HepG2 (cell line): ENCODE results near the gene CABLES1. TPM values are rescaled to one million over a fixed set of nuclear protein-coding genes. Genes with fewer than 3 reads are reported as not detected.

Experiments used
- ATAC-seq: fragments of 200-7000 bp; cut with Tn5 transposase; 3 replicates; pipeline ENCODE4 v1.9.1; 2020; ENCODE audit warnings: mild to moderate bottlenecking, moderate library complexity
- BruUV-seq: library from RNA; stranded (reverse); fragments of 400-500 nt; replicated peaks from 2 replicates; lab custom pipeline; 2021; lab: Mats Ljungman, UMichigan
- CTCF ChIA-PET: fragments of 300-600 bp; formaldehyde crosslinking; extraction: SDS; loops from one replicate; lab custom pipeline; 2021; ENCODE audit warnings: low total read pairs, inconsistent platforms, low intra/inter-chr PET ratio; lab: Yijun Ruan, JAX
- POLR2A ChIA-PET: fragments of 350-600 bp; sonication (Branson Sonifier 250); formaldehyde crosslinking; loops from one replicate; lab custom pipeline; 2020; ENCODE audit warnings: antibody characterized with exemption, inconsistent platforms; lab: Yijun Ruan, JAX
- DNase-seq: peaks from one replicate; pipeline ENCODE4 v3.0.0-alpha.2; 2015; ENCODE audit warnings: low spot score
- FAIRE-seq: peaks from 3 replicates; lab custom pipeline; 2011; peaks lifted over from hg19 to GRCh38; lab: Jason Lieb, UNC
- H2AFZ ChIP-seq: one replicate; pipeline ENCODE4 v1.6.1; 2011; ENCODE audit warnings: low read length, inconsistent platforms
- H3K27ac ChIP-seq: fragments of 300-600 bp; 3 replicates; pipeline ENCODE4 v1.8.0; 2011; ENCODE audit warnings: mixed run types, mild to moderate bottlenecking, mixed read lengths, low read length, inconsistent platforms; ENCODE audit not compliant: insufficient read depth; ENCODE audit errors: extremely low read length
- H3K27me3 ChIP-seq, 2 experiments: fragments of 200-600 bp in 1 of 2; 2 replicates in 1 of 2; 3 replicates in 1 of 2; pipeline versions ENCODE4 v1.6.0 to v1.8.0; 2011; ENCODE audit warnings: low read length in 2 of 2, mild to moderate bottlenecking in 2 of 2, moderate library complexity in 2 of 2, inconsistent platforms in 1 of 2; ENCODE audit not compliant: insufficient read depth in 2 of 2, control insufficient read depth in 1 of 2
- H3K36me3 ChIP-seq, 2 experiments: fragments of 200-600 bp in 1 of 2; replicated peaks in 1 of 2; 2 replicates in 1 of 2; 3 replicates in 1 of 2; pipeline versions ENCODE4 v1.5.1 to v1.8.0; 2011; ENCODE audit warnings: low read length in 2 of 2, inconsistent platforms in 1 of 2; ENCODE audit not compliant: insufficient read depth in 2 of 2, control insufficient read depth in 1 of 2
- H3K4me1 ChIP-seq: 2 replicates; pipeline ENCODE4 v1.5.1; 2012; ENCODE audit warnings: low read length, inconsistent platforms; ENCODE audit not compliant: insufficient read depth
- H3K4me2 ChIP-seq: 2 replicates; pipeline ENCODE4 v1.6.0; 2011; ENCODE audit warnings: low read depth, low read length, inconsistent platforms
- H3K4me3 ChIP-seq, 3 experiments: fragments of 200-600 bp in 1 of 3; sonication (generic), shearing (Covaris generic) in 1 of 3; replicated peaks in 1 of 3; 2 replicates each; pipeline ENCODE4 v1.5.1; 2011 to 2016; ENCODE audit warnings: low read length in 3 of 3, inconsistent platforms in 2 of 3, low read depth in 2 of 3, mild to moderate bottlenecking in 2 of 3, control low read depth in 1 of 3, mixed read lengths in 1 of 3; ENCODE audit not compliant: insufficient read depth in 1 of 3
- H3K79me2 ChIP-seq: one replicate; pipeline ENCODE4 v1.6.1; 2011; ENCODE audit warnings: low read length, inconsistent platforms; ENCODE audit not compliant: insufficient read depth
- H3K9ac ChIP-seq: 2 replicates; pipeline ENCODE4 v1.6.0; 2011; ENCODE audit warnings: mild to moderate bottlenecking, low read depth, low read length, inconsistent platforms; ENCODE audit not compliant: insufficient read depth
- H3K9me3 ChIP-seq: 2 replicates; pipeline ENCODE4 v1.5.1; 2012; ENCODE audit warnings: mild to moderate bottlenecking, low read length
- H4K20me1 ChIP-seq: 2 replicates; pipeline ENCODE4 v1.6.0; 2011; ENCODE audit warnings: inconsistent platforms, mild to moderate bottlenecking, low read length, moderate library complexity; ENCODE audit not compliant: insufficient read depth
- ATF7 ChIP-seq, 2 experiments: fragments of 450-650 bp in 1 of 2; sonication (generic) in 1 of 2; formaldehyde crosslinking in 1 of 2; IDR thresholded peaks; 2 replicates each; pipeline versions ENCODE4 v1.4.0 to v1.6.1; 2016 to 2020; ENCODE audit warnings: antibody characterized with exemption in 1 of 2, mild to moderate bottlenecking in 1 of 2, missing genetic modification reagents in 1 of 2
- CC2D1A ChIP-seq: sonication (generic); formaldehyde crosslinking; IDR thresholded peaks from 2 replicates; pipeline ENCODE4 v1.8.1; 2023; ENCODE audit warnings: mild to moderate bottlenecking, missing genetic modification reagents
- MATR3 ChIP-seq: sonication (generic); formaldehyde crosslinking; IDR thresholded peaks from 2 replicates; pipeline ENCODE4 v1.4.0; 2020; ENCODE audit warnings: missing genetic modification reagents
- RBM22 ChIP-seq: fragments of 200-400 bp; formaldehyde crosslinking; optimal IDR thresholded peaks from 2 replicates; pipeline ENCODE3; 2017; ENCODE audit warnings: mild to moderate bottlenecking, low read length, moderate library complexity
- ZNF292 ChIP-seq: sonication (generic); formaldehyde crosslinking; IDR thresholded peaks from 2 replicates; pipeline ENCODE4 v1.8.1; 2022; ENCODE audit warnings: mild to moderate bottlenecking, low read depth, missing genetic modification reagents, borderline replicate concordance
- ZNF605 ChIP-seq: sonication (generic); formaldehyde crosslinking; IDR thresholded peaks from 2 replicates; pipeline ENCODE4 v1.8.0; 2022; ENCODE audit warnings: mild to moderate bottlenecking, missing genetic modification reagents
- WGBS: methylation state at CpG from one replicate; pipeline ENCODE4 v1.1.6; 2017; ENCODE audit warnings: low lambda C conversion rate; 5-methylcytosine and 5-hydroxymethylcytosine counted together
- in situ Hi-C: cut with HindIII; loops from 2 replicates; pipeline ENCODE4 v1.10.0; 2017; ENCODE audit warnings: low pct_unique_long_range_greater_than_20kb; ENCODE audit not compliant: extremely low pct_ligation_motif_present
- intact Hi-C: fragments of 100-400 bp; cut with micrococcal nuclease; formaldehyde crosslinking; loops from one replicate; pipeline ENCODE4 v1.10.0; 2022; ENCODE audit not compliant: unreplicated experiment
- polyA plus RNA-seq, 8 experiments: library from polyadenylated mRNA; depleted of rRNA in 3 of 8; stranded (reverse) in 7 of 8; unstranded in 1 of 8; fragments of >200 nt; fragmentation: Illumina TruSeq in 4 of 8; extraction: Trizol in 4 of 8; gene quantifications; 2 replicates each; pipeline versions ENCODE4 v1.2.1 to v1.2.3, GENCODE V29; 2011 to 2016; ENCODE audit warnings: low read depth in 4 of 8, missing spikeins in 1 of 8, mixed read lengths in 1 of 8; ENCODE audit not compliant: insufficient read depth in 1 of 8
- total RNA-seq, 5 experiments: library from RNA; depleted of rRNA; stranded (reverse); fragments of >200 nt; fragmentation: Illumina TruSeq; extraction: Trizol; gene quantifications; 2 replicates each; pipeline ENCODE4 v1.2.3, GENCODE V29; 2016; ENCODE audit warnings: low read depth in 1 of 5
- TF ChIP-seq, protein P1 (sequence below): sonication (generic); formaldehyde crosslinking; IDR thresholded peaks from 2 replicates; pipeline ENCODE4 v1.8.1; 2023; ENCODE audit warnings: mild to moderate bottlenecking, moderate library complexity, missing genetic modification reagents
- TF ChIP-seq, protein P2 (sequence below): sonication (generic); formaldehyde crosslinking; IDR thresholded peaks from 2 replicates; pipeline ENCODE4 v1.5.0; 2020; ENCODE audit warnings: missing genetic modification reagents
- TF ChIP-seq, protein P3 (sequence below): sonication (generic); formaldehyde crosslinking; IDR thresholded peaks from 2 replicates; pipeline ENCODE4 v1.9.0; 2021; ENCODE audit warnings: mild to moderate bottlenecking, missing genetic modification reagents

Gene CABLES1
- total and polyA plus RNA-seq, 2 of the 13 experiments (the other 11 are each of a cell fraction or from before 2014, with no cell fraction given), result 14.7 to 25.8 TPM

DNA sequence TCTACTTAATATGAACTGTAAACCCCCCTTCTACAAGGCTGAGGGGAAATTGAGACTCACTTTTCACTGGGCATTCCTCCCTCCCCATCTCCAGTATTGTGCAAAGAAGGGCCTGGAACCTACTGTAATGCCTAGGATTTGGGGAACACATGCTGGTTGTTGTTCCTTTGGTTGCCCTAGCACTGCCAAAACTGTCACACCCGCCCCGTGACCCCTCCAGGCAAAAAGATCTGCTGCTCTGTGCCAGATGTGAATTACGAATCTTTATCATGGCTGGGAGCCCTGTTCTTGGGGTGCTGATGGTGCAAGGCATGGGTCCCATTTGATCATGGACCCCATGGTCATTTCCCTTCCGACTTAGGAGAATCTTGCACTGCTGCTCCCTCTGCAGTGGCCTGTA is 95.4 kb downstream of the CABLES1 start:
- Histone ChIP-seq H4K20me1 (no peaks in the 10 kb centered on the region), H3K9me3 (no peaks in the 10 kb centered on the region), H3K36me3 (peaks cover 5 to 34% of the 10 kb centered on the region in 2 experiments), H3K4me1 (peaks cover 21% of the 10 kb centered on the region), H3K27me3 (no peaks in the 10 kb centered on the region), H3K9ac (no peak overlapping the region), H2AFZ (no peak overlapping the region), H3K27ac (no peak overlapping the region), H3K4me2 (no peak overlapping the region), H3K4me3 (no peak overlapping the region), H3K79me2 (no peaks in the 10 kb centered on the region)
- FAIRE-seq (no peak), ATAC-seq (no peak), DNase-seq (no peak)
- intact Hi-C loops (no loop called here), in situ Hi-C loops (no loop called here)
- ChIA-PET CTCF (no interaction called here), POLR2A (no interaction called here)
- WGBS, result 100% methylated on average over 3 of the region's 4 CpGs
- BruUV-seq, result no TSS peak
- TF ChIP-seq RBM22 (no peak), ZNF605 (CRISPR knock-in tag) (no peak), ZNF292 (CRISPR knock-in tag) (no peak), MATR3 (CRISPR knock-in tag) (no peak), CC2D1A (CRISPR knock-in tag) (no peak), ATF7 (IDR thresholded peaks at IDR 0.05) (no peak), ATF7 (CRISPR knock-in tag; IDR thresholded peaks at IDR 0.05) (no peak)
- TF ChIP-seq, protein P1, sequence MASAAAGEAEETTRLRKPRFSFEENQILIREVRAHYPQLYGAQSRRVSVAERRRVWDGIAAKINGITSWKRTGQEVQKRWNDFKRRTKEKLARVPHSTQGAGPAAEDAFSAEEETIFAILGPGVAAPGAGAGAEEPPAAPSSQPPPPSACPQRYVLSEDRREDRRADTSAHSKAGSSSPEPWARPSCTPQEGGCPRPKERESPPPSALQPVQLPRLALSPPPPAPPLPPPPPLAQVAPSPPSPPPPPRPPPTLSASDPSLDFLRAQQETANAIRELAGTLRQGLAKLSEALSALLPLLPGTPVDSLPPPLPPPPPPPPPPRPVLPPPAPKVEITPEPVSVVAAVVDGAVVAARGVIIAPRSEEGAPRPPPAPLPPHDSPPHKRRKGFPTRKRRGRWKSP, result no peak
- TF ChIP-seq, protein P2, sequence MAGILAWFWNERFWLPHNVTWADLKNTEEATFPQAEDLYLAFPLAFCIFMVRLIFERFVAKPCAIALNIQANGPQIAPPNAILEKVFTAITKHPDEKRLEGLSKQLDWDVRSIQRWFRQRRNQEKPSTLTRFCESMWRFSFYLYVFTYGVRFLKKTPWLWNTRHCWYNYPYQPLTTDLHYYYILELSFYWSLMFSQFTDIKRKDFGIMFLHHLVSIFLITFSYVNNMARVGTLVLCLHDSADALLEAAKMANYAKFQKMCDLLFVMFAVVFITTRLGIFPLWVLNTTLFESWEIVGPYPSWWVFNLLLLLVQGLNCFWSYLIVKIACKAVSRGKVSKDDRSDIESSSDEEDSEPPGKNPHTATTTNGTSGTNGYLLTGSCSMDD (CRISPR knock-in tag), result no peak
- TF ChIP-seq, protein P3, sequence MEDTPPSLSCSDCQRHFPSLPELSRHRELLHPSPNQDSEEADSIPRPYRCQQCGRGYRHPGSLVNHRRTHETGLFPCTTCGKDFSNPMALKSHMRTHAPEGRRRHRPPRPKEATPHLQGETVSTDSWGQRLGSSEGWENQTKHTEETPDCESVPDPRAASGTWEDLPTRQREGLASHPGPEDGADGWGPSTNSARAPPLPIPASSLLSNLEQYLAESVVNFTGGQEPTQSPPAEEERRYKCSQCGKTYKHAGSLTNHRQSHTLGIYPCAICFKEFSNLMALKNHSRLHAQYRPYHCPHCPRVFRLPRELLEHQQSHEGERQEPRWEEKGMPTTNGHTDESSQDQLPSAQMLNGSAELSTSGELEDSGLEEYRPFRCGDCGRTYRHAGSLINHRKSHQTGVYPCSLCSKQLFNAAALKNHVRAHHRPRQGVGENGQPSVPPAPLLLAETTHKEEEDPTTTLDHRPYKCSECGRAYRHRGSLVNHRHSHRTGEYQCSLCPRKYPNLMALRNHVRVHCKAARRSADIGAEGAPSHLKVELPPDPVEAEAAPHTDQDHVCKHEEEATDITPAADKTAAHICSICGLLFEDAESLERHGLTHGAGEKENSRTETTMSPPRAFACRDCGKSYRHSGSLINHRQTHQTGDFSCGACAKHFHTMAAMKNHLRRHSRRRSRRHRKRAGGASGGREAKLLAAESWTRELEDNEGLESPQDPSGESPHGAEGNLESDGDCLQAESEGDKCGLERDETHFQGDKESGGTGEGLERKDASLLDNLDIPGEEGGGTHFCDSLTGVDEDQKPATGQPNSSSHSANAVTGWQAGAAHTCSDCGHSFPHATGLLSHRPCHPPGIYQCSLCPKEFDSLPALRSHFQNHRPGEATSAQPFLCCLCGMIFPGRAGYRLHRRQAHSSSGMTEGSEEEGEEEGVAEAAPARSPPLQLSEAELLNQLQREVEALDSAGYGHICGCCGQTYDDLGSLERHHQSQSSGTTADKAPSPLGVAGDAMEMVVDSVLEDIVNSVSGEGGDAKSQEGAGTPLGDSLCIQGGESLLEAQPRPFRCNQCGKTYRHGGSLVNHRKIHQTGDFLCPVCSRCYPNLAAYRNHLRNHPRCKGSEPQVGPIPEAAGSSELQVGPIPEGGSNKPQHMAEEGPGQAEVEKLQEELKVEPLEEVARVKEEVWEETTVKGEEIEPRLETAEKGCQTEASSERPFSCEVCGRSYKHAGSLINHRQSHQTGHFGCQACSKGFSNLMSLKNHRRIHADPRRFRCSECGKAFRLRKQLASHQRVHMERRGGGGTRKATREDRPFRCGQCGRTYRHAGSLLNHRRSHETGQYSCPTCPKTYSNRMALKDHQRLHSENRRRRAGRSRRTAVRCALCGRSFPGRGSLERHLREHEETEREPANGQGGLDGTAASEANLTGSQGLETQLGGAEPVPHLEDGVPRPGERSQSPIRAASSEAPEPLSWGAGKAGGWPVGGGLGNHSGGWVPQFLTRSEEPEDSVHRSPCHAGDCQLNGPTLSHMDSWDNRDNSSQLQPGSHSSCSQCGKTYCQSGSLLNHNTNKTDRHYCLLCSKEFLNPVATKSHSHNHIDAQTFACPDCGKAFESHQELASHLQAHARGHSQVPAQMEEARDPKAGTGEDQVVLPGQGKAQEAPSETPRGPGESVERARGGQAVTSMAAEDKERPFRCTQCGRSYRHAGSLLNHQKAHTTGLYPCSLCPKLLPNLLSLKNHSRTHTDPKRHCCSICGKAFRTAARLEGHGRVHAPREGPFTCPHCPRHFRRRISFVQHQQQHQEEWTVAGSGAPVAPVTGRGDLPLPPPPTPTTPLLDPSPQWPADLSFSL (CRISPR knock-in tag), result no peak
